Measurements from ENCODE around the gene FLT4.

DNA sequence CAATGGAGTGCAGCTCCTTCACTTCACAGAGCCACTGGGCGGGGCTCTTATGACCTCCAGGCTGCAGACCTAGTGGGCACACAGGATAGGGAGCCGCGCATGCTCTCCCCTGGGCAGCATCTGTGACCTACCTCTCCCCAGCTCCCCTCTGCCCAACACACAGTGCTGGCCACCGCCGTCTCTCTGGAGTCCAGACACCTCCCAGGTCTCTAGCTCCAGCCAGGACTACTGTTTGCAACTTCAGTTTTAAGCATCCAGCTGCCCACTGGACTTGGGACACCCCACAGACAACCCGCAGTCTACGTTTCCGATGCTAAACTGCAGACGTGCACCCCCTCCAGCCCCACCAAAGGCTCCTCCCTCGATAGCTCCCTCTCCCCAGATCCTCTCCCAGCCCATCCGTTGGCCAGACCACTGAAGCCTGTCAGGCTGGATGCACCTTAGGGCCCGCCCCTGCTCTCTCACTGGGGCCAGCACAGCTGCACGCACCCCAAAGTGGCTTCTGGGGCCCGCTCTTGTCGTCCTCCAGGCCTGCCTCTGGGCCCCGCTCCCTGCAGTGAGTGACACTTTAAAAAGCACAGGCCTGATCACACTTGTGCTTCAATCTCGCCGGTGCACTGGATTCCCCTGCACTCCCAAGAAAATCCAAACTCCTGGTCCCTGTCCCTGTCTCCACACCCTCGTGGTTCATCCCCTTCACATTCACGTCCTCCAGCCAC, 11.3 kb downstream of the FLT4 start:
- TF ChIP-seq GATA3 (IDR thresholded peaks at IDR 0.05; ENCODE audit: low read depth, low read length) (no peak), GATA2 (IDR thresholded peaks at IDR 0.05; ENCODE audit: low read depth, low read length) (no peak)
